Activated CD4-positive, alpha-beta T cell treated with anti-CD3 and anti-CD28 coated beads, Interleukin-2, Interleukin-4, amounts not matched to agents 100 ng/mL and 50 ng/mL, durations not matched to agents 16 hours and 8 hours (primary cell): ENCODE data around the gene PSMG4.

Experiments used
- DNase-seq: peaks from one replicate; pipeline ENCODE4 v3.0.0-alpha.2; 2020; ENCODE audit warnings: low spot score

Gene PSMG4

DNA sequence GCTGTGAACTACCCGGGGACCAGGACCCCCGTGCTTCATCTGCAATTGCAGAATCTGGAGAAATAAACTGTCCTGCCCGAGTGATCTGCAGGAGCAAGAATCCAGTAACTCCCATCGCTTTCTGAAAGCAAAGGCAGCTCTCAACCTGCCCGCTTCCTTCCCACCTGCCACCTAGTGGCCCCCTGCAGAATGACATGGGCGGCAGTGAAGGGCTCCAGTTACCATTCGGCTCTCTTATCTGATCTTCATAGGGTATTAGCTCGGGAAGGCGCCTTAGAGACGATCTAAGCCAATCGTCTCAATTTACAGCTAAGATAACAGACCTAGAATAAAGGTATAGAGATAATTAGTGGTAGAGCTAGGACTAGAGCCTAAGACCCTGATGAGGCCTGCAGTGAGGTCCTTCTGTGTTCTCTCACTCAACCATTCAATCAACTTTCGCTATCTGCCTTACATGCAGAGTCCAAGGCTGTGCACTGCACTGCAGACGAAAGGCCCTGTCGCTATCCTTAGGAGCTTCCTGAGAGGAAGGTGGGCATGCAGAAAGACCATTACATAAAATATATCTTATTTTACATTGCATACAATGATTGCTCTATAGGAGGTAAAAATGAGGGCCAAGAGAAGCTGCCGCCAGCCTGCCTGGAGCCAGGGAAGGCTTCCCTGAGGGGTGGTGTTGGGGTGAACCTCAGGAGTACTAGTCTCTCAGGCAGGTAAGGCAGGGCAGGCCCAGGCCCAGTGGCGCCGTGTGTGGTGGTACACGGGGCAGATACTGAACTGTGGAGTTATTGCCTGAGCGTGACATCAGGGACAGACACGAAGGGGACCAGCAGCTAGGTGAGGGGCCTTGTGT lies 7.1 kb upstream of the PSMG4 start:
- peak; percentile 83 for DNase-seq

DNA sequence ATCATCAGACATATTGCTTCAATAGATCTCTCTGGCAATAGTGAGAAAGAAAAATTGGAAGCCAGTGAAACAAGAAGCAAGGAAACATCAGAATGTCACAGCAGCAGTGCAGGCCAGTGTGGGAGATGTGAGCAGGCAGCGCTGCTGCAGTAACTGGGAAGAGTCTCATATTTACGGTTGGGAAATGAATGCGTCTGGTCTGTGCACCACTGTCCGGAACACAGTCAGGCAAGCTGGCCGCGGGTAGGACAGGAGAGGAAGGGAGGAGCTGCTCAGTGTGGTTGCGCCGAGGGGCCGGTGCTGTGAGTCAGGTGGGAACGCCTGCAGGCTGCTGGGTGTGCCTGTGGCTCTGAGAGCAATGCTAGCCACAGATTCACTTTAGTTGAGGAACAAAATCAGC lies 6.4 kb upstream of the PSMG4 start:
- no peak for DNase-seq

DNA sequence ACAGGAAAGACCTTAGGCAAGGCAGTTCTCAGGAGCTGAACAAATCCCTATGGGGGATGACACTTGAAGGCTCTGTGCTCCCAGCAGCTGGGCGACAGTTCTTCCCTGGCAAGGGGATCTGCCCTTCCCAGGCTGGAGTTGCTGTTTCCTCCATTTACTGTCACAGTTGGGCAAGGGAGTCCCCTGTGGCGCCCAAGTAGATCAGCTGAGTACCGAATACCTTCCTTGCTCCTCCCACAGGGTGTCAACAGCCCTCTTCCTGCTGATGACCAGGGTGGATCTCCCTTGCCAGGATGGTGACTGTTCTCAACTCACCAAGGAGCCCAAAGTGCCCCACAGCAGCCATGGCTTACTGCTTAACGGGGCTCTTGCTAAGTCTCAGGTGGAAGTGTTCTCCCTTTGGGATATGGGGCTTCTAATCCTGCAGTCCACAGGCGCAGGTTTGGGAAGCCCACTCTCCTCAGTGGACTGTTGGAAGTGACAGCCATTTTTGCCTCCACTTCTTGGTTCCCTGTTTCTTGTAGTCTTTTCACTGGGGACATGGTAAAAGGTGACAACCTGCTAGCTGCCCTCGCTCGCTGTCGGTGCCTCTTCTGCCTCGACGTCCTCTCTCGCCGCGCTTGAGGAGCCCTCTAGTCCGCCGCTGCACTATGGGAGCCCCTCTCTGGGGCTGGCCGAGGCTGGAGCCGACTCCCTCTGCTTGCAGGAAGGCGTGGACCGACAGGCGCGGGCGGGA lies 5.7 kb upstream of the PSMG4 start:
- no peak for DNase-seq

DNA sequence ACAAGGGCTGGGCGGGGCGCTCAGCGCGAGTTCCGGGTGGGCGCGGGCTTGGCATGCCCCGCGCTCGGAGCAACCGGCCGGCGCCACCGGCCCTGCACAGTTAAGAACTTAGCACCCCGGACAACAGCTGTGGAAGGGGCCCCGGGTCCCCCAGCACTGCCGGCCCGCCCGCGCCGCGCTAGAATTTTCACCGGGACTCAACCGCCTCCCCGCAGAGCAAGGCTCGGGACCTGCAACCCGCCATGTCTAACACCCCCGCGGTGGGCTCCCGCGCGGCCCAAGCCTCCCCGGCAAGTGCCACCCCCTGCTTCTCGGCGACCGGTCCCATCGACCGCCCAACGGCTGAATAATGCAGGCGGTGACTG lies 5.2 kb upstream of the PSMG4 start:
- no peak for DNase-seq

DNA sequence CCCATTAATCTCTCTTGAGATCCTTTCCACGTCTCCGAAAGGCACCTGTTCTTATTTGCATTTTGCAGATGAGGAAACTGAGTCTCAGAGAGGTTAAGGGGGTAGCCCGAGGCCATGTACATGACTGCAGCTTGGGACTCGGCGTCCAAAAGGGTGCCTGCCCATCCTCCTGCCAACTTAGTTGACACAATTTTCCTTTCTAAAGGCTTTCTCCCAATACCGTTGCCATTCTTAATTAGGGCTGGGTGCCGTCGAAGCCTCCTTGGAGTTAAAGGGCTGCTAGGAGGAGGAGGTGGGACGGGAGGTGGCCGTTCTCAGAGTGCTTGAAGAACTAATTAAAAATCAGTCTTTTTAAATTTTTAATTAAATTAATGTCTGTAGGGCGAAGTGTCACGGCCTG lies 546 bp upstream of the PSMG4 start:
- DNase-seq, result no peak

DNA sequence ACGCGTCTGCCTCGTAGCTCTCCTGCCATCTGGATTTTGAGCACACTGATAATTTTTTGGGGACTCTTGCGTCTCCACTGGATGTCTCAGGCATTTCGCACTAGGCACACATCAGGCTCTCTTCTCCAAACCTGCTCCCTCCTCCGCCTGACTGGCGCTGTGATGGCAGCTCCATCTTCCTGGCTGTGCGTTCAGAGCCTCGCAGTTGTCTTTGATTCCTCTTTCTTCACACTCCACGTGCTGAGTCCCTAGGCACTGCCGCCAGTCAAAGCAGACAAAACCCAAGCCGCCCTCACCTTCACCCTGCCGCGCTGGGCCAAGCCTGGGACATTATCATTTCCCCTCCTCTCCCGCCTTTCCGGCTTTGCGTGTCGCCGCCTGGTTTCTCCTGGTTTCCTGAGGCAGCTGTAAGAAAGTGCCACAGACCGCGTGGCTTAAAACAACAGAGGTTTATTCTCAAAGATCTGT lies 778 bp downstream of the PSMG4 start:
- peak; percentile 30 for DNase-seq

DNA sequence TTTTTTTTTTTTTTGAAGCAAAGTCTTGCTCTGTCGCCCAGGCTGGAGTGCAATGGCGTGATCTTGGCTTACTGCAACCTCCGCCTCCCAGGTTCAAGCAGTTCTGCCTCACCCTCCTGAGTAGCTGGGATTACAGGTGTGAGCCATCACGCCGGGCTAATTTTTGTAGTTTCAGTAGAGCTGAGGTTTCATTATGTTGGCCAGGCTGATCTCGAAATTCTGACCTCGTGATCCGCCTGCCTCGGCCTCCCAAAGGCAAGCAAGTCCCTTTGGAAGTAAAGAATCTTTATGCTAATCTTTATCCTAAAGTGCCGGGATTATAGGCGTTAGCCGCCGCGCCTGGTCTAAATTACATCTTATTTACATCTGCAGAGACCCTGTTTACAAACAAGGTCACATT lies 1.5 kb downstream of the PSMG4 start:
- DNase-seq, result no peak

DNA sequence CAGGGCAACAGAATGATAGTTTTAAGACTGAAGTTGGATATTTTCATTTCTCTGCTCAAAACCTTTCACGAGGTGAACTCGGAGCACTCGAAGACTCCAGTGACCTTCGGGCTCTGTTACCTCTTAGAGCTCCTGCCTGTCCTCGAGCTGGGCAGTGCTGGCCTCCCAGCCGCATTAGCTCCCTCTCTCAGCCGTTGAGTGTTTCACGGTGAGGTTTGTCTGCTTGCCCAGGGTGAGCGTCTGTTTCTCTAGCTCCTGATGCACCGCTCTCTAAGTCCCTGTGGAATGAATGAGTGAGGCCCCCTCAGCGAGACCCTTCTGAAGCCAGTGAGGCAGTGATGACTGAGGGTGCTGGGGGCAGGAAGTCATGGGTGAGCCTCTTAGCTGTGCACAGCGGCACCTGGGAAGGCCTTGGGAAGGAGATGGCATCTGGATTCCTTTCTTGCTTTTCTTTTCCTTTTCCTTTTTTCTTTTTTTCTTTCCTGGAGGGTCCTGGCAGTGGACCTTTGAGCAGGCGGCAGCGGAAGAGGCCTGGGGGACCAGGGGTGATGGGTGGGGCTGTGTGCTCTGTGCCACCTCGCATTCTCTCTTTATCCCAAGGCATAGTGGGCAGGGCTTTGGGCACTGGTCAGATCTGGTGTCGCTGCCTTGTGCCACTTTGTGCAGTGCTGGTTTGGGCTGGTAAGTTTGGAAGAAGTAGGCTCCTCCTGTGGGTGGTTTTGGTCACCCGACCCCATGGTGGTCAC lies 2.2 kb downstream of the PSMG4 start:
- no peak for DNase-seq

DNA sequence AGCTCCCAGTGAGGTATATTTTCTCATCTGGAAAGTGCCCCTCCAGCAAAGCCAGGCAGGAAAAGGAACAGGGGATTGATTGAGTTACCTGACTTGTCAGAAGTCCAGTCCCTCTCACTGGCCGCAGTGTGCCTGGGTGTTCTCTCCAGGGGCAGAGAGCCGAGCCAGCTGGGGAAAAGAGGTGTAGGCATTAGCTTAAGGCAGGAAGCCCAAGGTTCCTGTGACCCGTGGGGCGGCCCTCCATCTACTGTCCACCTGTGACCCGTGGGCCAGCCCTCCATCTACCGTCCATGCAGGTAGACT lies 2.7 kb downstream of the PSMG4 start:
- DNase-seq, result no peak

DNA sequence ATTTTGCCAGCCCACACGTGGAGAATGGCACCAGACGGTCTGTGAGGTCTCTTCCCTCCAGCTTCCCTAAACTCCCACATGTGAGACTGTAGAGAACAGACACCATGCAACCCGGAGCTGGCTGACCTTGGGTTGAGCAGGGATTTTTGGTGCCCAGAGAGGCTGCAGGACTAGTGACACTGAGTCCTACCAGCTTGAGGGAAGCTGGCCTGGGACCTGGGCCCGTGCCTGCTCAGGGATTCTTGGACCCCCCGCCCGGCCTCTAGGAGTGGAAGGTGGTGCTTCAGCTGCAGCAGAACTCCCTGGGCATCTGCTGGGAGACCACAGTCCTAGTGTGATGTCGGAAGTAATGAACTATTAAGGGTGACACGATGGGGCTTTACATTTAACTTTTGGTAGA lies 3.2 kb downstream of the PSMG4 start:
- no peak for DNase-seq

DNA sequence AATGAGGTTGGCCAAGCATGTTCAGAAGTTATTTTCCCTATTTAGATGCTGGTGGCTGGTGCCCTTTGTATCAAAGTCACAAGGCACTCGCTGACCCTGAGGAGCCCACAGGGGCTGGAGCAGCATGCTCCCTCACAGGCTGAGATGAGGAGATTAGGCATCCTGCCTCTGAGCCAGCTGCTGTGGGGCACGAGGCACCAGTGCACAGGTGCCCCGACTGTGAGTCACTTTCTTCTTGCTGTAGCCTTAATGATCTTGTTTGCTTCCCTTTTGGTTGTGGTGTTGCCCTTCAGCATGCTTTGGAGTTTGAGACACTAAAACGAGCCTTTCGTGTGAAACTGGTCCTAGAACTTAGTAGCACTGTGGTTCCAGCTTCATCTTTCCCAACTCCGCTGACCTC lies 4.3 kb downstream of the PSMG4 start:
- DNase-seq, result no peak

DNA sequence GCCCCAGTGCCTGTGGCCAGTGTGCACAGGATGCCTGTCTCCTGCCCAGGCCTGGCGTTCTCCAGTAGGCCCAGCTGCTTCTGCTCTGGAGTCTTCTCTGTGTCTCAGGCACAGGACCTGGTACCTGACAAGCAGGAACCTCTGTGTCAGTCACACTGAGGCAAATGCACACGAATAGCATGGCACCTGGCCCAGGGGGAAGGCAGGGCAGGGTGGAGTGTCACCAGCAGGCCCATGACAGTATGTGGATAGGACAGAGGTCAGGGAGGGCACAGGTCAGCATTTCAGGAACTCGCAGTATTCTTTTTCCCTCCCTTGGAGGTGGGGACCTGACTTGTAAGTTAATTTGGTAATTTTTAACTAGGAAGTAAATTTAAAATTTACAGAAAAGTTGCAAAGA lies 5.6 kb downstream of the PSMG4 start:
- no peak for DNase-seq

DNA sequence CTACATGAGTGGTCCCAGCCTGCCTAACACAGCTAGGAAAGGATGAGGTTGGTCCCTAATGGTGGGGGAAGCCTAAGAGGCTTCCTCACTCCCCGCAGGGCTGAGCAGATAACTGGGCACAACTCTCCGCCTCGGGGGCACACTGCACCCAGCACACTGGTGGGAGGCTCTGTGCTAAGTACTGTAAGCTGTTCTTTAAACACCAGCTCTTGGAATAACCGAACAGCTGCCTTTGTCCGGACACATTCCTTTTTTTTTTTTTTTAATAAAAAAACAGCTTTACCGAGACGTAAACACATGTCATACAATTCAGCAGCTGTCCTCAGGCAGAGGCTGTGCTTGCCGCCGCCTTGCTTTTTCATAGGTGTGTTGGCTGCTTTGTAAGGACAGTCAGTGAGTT lies 6.9 kb downstream of the PSMG4 start:
- no peak for DNase-seq

DNA sequence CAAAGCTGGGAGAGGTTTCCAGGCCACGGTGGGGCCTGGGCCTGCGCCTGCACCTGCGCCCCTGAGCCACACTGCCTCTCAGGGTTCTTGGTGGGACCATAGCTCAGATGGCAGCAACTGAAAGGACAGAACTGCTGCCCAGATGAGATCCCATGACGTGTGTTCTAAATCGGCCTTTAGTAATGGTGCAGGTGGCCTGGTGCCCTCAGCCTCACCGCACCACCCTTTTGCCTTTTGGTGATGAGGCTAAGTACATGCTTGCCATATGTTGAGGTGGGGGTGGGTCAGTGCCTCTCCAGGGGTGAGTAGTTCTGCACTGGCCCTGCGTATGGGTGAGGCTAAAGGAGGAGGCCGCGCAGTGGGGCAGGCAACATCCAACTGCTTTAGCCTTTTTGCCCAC lies 7.4 kb downstream of the PSMG4 start:
- DNase-seq, result no peak

DNA sequence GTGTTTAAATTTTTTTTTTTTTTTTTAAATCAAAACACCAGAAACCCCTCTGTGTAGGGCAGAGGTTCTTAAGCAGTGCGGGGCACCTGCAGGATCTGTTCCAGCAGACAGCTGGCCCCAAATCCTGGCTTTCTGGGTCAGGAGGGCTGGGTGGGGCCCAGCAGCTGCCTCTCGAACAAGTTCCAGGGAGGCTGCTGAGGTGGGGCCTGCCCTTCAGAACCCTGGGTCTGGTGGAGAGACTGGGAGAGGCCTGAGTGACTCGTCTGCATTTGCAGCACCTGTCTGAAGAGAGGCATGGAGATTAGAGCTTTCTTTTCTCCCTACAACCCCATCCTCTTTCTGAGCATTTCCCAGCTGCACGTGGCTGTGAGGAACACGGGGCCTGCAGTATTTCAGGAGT lies 8.4 kb downstream of the PSMG4 start:
- no peak for DNase-seq

DNA sequence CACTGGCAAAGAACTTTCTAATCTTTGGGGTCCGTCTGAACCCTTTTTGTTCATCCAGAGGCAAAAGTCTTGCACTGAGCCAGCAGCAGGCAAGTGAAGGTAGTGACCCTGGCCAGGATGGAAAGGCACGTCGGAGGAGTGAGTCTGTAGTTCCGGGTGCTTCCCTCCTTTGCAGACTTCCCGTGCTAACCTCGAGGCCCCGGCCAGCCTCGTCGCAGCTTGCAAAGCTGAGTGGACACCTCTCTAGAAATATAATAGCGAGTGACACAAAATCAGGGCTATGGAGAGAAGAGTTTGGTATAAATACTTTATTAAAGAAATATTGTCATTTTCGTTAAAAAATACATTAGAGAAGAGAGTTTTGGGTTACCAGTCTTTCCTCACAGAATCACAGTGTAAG lies 9.9 kb downstream of the PSMG4 start:
- DNase-seq, result no peak

DNA sequence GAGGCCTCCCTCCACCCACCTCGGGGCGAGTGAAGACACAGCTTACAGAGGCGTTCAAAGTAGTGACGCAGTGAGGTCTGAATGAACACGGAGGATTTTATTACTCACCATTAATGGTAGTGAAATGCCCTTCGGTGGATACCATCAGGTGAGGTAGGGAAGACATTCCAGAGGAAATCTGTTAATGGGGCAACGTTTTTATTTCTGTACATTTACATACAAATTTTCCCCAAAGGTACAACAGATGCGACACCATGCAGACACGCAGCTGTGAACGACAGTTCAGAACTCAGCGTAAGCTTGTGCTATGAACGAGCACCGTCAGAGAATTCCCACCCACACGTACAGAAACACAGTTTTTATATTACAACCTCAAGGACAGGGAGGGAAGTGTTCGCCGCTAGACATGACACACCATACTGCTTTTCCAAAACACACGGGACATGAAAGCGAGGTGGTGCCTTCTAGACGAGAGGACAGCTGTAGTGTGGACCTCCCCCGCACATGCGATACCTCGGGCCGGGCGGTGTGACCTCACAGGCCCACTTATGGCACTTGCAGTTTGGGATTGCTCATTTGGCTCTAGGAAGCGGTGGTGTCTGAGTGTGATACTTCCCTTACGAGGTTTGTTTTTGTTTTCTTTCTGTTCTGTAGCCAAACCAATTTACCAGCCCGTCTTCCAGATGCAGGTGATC lies 10.7 kb downstream of the PSMG4 start:
- DNase-seq, result no peak

DNA sequence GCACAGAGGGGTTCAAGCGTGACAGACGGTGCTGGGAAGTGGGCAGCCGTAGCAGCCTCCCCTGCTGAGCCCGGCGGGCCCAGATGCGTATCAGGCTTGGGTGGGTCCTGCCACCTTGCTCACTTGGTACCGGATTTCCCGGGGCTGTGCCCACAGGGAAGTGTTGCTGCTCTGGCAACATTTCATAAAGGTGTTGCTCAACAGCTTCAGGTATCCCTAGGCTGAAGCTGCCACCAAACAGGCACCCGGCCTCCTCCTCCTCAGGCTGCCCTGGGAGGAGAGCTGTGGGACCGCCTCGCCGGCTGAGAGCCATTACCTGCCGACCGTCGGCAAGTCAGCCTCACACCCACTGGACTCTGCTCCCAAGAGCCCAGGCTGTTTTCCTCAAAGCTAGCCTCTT lies 11.5 kb downstream of the PSMG4 start:
- no peak for DNase-seq

DNA sequence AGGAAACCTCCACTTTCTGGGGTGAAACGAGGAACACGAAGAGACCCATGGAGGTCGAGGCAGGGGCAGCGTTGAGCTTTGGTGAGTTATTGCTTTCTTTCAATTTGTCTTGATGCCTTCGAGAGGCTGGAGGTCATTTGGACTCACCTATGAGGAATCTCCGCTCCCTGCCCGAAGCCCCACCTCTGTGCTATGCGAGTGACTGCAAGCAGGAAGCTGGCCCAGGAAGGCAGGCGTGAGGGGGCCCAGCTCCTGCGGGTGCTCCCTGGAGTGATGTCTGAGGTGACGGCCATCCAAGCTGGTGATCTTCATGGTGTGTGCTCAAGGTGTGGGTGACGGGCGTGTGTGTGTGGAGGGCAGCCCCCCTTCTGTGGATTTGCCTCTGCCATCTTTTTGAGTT lies 13.0 kb downstream of the PSMG4 start:
- no peak for DNase-seq

DNA sequence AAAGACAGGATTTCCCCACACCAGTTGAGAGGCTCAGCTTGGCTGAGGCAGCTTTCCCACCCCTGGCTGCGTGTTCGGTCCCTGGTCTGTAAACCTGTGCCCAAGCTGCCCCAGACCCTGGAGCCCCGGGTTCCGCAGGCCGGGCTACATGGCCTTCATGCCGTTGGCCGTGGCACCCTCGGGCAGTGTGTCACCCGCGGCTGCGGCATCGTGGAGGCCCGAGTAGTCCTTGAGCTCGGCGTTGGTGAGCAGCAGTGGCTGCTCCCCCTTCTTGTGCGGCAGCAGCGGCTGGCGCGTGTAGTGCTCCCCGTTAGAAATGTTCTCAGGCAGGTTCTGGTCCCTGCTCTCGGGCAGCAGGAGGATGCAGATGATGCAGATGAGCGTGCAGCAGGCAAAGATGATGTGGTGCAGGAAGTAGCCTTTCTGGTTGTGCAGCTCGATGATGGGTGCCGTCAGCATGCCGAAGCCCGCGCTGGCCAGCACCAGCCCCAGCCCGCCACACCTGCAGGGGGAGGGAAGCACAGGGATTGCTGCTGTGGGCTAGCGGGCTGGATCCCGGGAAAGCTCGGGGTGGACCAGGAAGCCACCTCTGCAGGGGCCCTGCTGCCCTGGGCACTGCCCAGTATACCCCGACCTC lies 14.3 kb downstream of the PSMG4 start:
- no peak for DNase-seq

DNA sequence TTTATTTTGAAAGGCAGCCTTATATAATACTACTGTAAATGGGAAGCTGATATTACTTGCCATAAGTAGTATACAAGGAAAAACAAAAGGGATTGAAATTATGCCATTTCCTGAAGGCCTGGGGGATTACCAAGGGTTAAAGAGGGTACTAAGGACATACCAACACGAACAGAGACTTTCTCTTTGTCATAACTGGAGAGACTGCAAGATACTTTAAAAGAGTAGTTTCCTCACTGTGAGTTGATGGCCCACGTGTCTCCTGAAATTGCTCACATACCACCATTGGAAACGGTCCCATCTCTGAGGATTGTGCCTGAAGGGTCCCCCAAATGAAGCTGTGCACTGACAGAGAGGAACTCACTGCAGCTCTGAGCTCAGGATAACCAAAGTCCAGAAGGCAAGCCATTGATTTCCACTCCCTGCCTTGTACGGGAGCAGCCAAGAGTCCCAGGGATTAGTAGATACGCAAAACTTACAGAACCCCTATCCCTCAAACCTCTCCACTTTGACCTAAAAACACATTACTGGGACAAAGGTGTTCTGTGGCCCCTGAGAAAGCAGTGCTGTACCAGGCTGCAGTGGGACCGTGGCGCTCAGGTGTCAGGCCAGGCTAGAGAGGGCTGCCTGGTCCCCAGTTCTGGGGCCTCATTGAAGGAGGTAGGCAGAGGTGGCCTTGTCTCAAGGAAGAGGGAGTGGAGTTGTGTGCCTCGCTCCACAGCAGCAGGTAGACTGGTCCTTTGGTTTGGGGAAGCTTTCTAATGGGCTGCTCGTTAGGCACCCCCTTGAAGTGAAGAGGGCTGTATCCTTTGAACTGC lies 15.2 kb downstream of the PSMG4 start:
- no peak for DNase-seq
